WERI-Rb-1 (cell line): ENCODE measurements around the gene ABCB10.

Experiments
- DNase-seq: peaks from one replicate; pipeline ENCODE4 v3.0.0-alpha.2; 2020
- H3K27ac ChIP-seq: fragments of 250-450 bp; sonication (Bioruptor Pico); 2 replicates; pipeline ENCODE4 v1.5.1; 2020; ENCODE audit warnings: mild to moderate bottlenecking, moderate library complexity
- H3K27me3 ChIP-seq: fragments of 250-450 bp; sonication (Bioruptor Pico); 2 replicates; pipeline ENCODE4 v1.5.1; 2021; ENCODE audit warnings: mild to moderate bottlenecking, low read depth, moderate library complexity; ENCODE audit not compliant: insufficient read depth, severe bottlenecking
- H3K36me3 ChIP-seq: fragments of 250-450 bp; sonication (Bioruptor Pico); 2 replicates; pipeline ENCODE4 v1.5.1; 2020; ENCODE audit warnings: mild to moderate bottlenecking, moderate library complexity
- H3K4me3 ChIP-seq: 2 replicates; pipeline ENCODE4 v1.5.1; 2011; ENCODE audit warnings: low read depth, mild to moderate bottlenecking, control low read depth, low read length
- H3K9me3 ChIP-seq: fragments of 250-450 bp; sonication (Bioruptor Pico); 2 replicates; pipeline ENCODE4 v1.5.1; 2021; ENCODE audit warnings: mild to moderate bottlenecking, moderate library complexity; ENCODE audit not compliant: severe bottlenecking
- CTCF ChIP-seq: IDR thresholded peaks from 2 replicates; pipeline ENCODE4 v1.5.1; 2011; ENCODE audit warnings: low read depth, mild to moderate bottlenecking, control low read depth, inconsistent platforms, low read length

The ABCB10 gene

GRCh38 chr1:229550812-229551567 is 7.5 kb downstream of the ABCB10 start:
- DNase-seq = no peak
- Histone ChIP-seq H3K27me3 (no peaks in the 10 kb centered on the region), H3K36me3 (no peaks in the 10 kb centered on the region), H3K9me3 (no peaks in the 10 kb centered on the region), H3K27ac (no peak overlapping the region), H3K4me3 (no peak overlapping the region)
- no peak for TF ChIP-seq CTCF

- TF ChIP-seq CTCF = no peak
- no peaks in the 10 kb centered on the region for H3K36me3 ChIP-seq
These were observed 11.0 kb downstream of the ABCB10 start for GRCh38 chr1:229547542-229547941.

GRCh38 chr1:229544587-229544986 is 13.9 kb downstream of the ABCB10 start:
- no peak overlapping the region for H3K27ac ChIP-seq
- no peak for DNase-seq
- H3K9me3 ChIP-seq = no peaks in the 10 kb centered on the region
- no peaks in the 10 kb centered on the region for H3K36me3 ChIP-seq
- TF ChIP-seq CTCF = no peak
- no peaks in the 10 kb centered on the region for H3K27me3 ChIP-seq
- H3K4me3 ChIP-seq = no peak overlapping the region

More at GRCh38 chr1:229547542-229547941, 11.0 kb downstream of the ABCB10 start:
- Histone ChIP-seq H3K27me3 (no peaks in the 10 kb centered on the region), H3K27ac (no peak overlapping the region), H3K4me3 (no peak overlapping the region), H3K9me3 (no peaks in the 10 kb centered on the region)
- no peak for DNase-seq

GRCh38 chr1:229539863-229540506 is 18.5 kb downstream of the ABCB10 start:
- Histone ChIP-seq H3K9me3 (no peaks in the 10 kb centered on the region), H3K27ac (no peak overlapping the region), H3K36me3 (no peaks in the 10 kb centered on the region), H3K4me3 (no peak overlapping the region), H3K27me3 (no peaks in the 10 kb centered on the region)
- DNase-seq = no peak
- TF ChIP-seq CTCF = no peak

- no peaks in the 10 kb centered on the region for H3K36me3 ChIP-seq
- DNase-seq = no peak
- H3K27ac ChIP-seq = no peak overlapping the region
- H3K9me3 ChIP-seq = no peaks in the 10 kb centered on the region
- no peaks in the 10 kb centered on the region for H3K27me3 ChIP-seq
- TF ChIP-seq CTCF = no peak
- H3K4me3 ChIP-seq = no peak overlapping the region
These were observed 19.6 kb downstream of the ABCB10 start for GRCh38 chr1:229538945-229539344.
